K562 (cell line): ENCODE data around the gene PGAP3. TPM values are rescaled to one million over a fixed set of nuclear protein-coding genes. Genes with fewer than 3 reads are reported as not detected.
A peak's percentile ranks its signal among the peaks of the same experiment; 100 is the strongest.

Experiments
- ATAC-seq: fragments of 200-7000 bp; cut with Tn5 transposase; 3 replicates; pipeline ENCODE4 v1.9.1; 2020; ENCODE audit warnings: moderate library complexity
- BruUV-seq: library from RNA; stranded (reverse); fragments of 400-500 nt; replicated peaks from 2 replicates; lab custom pipeline; 2021; lab: Mats Ljungman, UMichigan
- CTCF ChIA-PET: fragments of 300-600 bp; formaldehyde crosslinking; extraction: SDS; loops from one replicate; lab custom pipeline; 2021; ENCODE audit warnings: low intra/inter-chr PET ratio; lab: Yijun Ruan, JAX
- POLR2A ChIA-PET: fragments of 300-600, 350-650 bp; sonication (Branson Sonifier 250); formaldehyde crosslinking; extraction: SDS; loops from one replicate; lab custom pipeline; 2021; ENCODE audit warnings: antibody characterized with exemption, inconsistent platforms; lab: Yijun Ruan, JAX
- DNase-seq, 4 experiments: peaks; one replicate each; pipeline versions ENCODE4 v3.0.0 to v3.0.0-alpha.2; 2011 to 2018; ENCODE audit warnings: low spot score in 3 of 4, mixed read lengths in 3 of 4; ENCODE audit errors: extremely low read depth in 1 of 4
- FAIRE-seq: peaks from 2 replicates; lab custom pipeline; 2011; peaks lifted over from hg19 to GRCh38; lab: Jason Lieb, UNC
- H2AFZ ChIP-seq: 2 replicates; pipeline ENCODE4 v1.6.0; 2011; ENCODE audit warnings: low read depth, low read length, control low read depth, inconsistent platforms
- H3K27ac ChIP-seq: fragments of 200-600 bp; 3 replicates; pipeline ENCODE4 v1.8.0; 2011; ENCODE audit warnings: low read depth, mild to moderate bottlenecking, control low read depth, inconsistent platforms, low read length, moderate library complexity, mixed read lengths; ENCODE audit errors: extremely low read depth
- H3K27me3 ChIP-seq, 2 experiments: fragments of 300-600 bp in 1 of 2; 2 replicates in 1 of 2; 3 replicates in 1 of 2; pipeline versions ENCODE4 v1.6.0 to v1.8.0; 2011; ENCODE audit warnings: inconsistent platforms in 2 of 2, low read length in 2 of 2, mild to moderate bottlenecking in 1 of 2, mixed read lengths in 1 of 2, moderate library complexity in 1 of 2; ENCODE audit not compliant: control insufficient read depth in 2 of 2, insufficient read depth in 2 of 2
- H3K36me3 ChIP-seq: fragments of 300-600 bp; 3 replicates; pipeline ENCODE4 v1.8.0; 2011; ENCODE audit warnings: mild to moderate bottlenecking, low read length, inconsistent platforms; ENCODE audit not compliant: control insufficient read depth, insufficient read depth
- H3K4me1 ChIP-seq, 2 experiments: fragments of 200-600 bp in 1 of 2; replicated peaks in 1 of 2; 2 replicates in 1 of 2; 3 replicates in 1 of 2; pipeline versions ENCODE4 v1.5.1 to v1.8.0; 2011; ENCODE audit warnings: inconsistent platforms in 2 of 2, low read length in 2 of 2, mild to moderate bottlenecking in 1 of 2, mixed read lengths in 1 of 2, moderate library complexity in 1 of 2; ENCODE audit not compliant: control insufficient read depth in 2 of 2, insufficient read depth in 2 of 2
- H3K4me2 ChIP-seq: 2 replicates; pipeline ENCODE4 v1.6.1; 2011; ENCODE audit warnings: low read length, control low read depth, inconsistent platforms, mixed read lengths; ENCODE audit not compliant: insufficient read depth
- H3K4me3 ChIP-seq: fragments of 200-600 bp; sonication (generic), shearing (Covaris generic); 2 replicates; pipeline ENCODE4 v1.5.1; 2016; ENCODE audit warnings: control low read depth, inconsistent platforms
- H3K79me2 ChIP-seq: fragments of 200-600 bp; 3 replicates; pipeline ENCODE4 v1.8.0; 2011; ENCODE audit warnings: low read length, inconsistent platforms; ENCODE audit not compliant: control insufficient read depth, insufficient read depth
- H3K9ac ChIP-seq, 2 experiments: 2 replicates each; pipeline versions ENCODE4 v1.6.0 to v1.6.1; 2011; ENCODE audit warnings: low read depth in 2 of 2, low read length in 2 of 2, control low read depth in 1 of 2, inconsistent platforms in 1 of 2, mild to moderate bottlenecking in 1 of 2, mixed read lengths in 1 of 2; ENCODE audit not compliant: insufficient read depth in 1 of 2
- H3K9me1 ChIP-seq: one replicate; pipeline ENCODE4 v1.6.0; 2011; ENCODE audit warnings: inconsistent platforms, mild to moderate bottlenecking, low read length, moderate library complexity; ENCODE audit not compliant: control insufficient read depth, insufficient read depth
- H3K9me3 ChIP-seq: replicated peaks from 2 replicates; pipeline ENCODE4 v1.5.1; 2011; ENCODE audit warnings: low read depth, low read length, inconsistent platforms; ENCODE audit not compliant: control insufficient read depth, insufficient read depth
- H4K20me1 ChIP-seq: replicated peaks from 2 replicates; pipeline ENCODE4 v1.6.1; 2011; ENCODE audit warnings: low read length, inconsistent platforms, mixed read lengths; ENCODE audit not compliant: control insufficient read depth, insufficient read depth
- C11orf30 ChIP-seq: fragments of 450-650 bp; IDR thresholded peaks from 2 replicates; pipeline ENCODE4 v1.6.1; 2016; ENCODE audit warnings: low read depth, mild to moderate bottlenecking
- CSDE1 ChIP-seq, 2 experiments: fragments of 450-650 bp; IDR thresholded peaks; 2 replicates each; pipeline ENCODE4 v1.6.1; 2016; ENCODE audit warnings: mild to moderate bottlenecking in 1 of 2
- CTCF ChIP-seq, 3 experiments: IDR thresholded peaks in 2 of 3; conservative IDR thresholded peaks in 1 of 3; 2 replicates each; pipeline ENCODE4 v1.5.1; 2011 to 2012; ENCODE audit warnings: low read length in 3 of 3, mild to moderate bottlenecking in 3 of 3, control low read depth in 2 of 3, improper control_type of control experiment in 1 of 3, inconsistent platforms in 1 of 3, low read depth in 1 of 3, mixed read lengths in 1 of 3, moderate library complexity in 1 of 3; ENCODE audit not compliant: insufficient read depth in 2 of 3
- DEAF1 ChIP-seq: fragments of 450-650 bp; formaldehyde crosslinking; IDR thresholded peaks from 2 replicates; pipeline ENCODE4 v1.4.0; 2020; ENCODE audit warnings: mild to moderate bottlenecking, moderate library complexity
- E2F5 ChIP-seq: sonication (generic); formaldehyde crosslinking; IDR thresholded peaks from 2 replicates; pipeline ENCODE4 v1.8.0; 2022; ENCODE audit warnings: mild to moderate bottlenecking, missing genetic modification reagents
- ETV1 ChIP-seq: fragments of 450-650 bp; conservative IDR thresholded peaks from 2 replicates; pipeline ENCODE4 v1.6.1; 2016; ENCODE audit warnings: missing genetic modification characterization, control low read depth, low read depth, missing compliant biosample characterization
- HBP1 ChIP-seq: fragments of 450-650 bp; formaldehyde crosslinking; IDR thresholded peaks from 2 replicates; pipeline ENCODE4 v1.4.0; 2022; ENCODE audit warnings: missing genetic modification characterization
- NEUROD1 ChIP-seq: fragments of 150-350 bp; IDR thresholded peaks from 2 replicates; pipeline ENCODE4 v1.6.1; 2014; ENCODE audit warnings: borderline replicate concordance, low read length, low read depth; ENCODE audit not compliant: partially characterized antibody
- SOX6 ChIP-seq: fragments of 450-650 bp; IDR thresholded peaks from 2 replicates; pipeline ENCODE4 v1.6.1; 2014; ENCODE audit warnings: mild to moderate bottlenecking
- U2AF1 ChIP-seq: fragments of 200-400 bp; formaldehyde crosslinking; optimal IDR thresholded peaks from 2 replicates; pipeline ENCODE3; 2017; ENCODE audit warnings: mild to moderate bottlenecking, low read depth, low read length, moderate library complexity
- ZBTB12 ChIP-seq: fragments of 250-450 bp; sonication (Bioruptor Pico); IDR thresholded peaks from 2 replicates; pipeline ENCODE4 v1.4.0; 2020
- ZKSCAN1 ChIP-seq: fragments of 150-350 bp; IDR thresholded peaks from 2 replicates; pipeline ENCODE4 v1.6.1; 2016; ENCODE audit warnings: low read depth, low read length
- ZNF277 ChIP-seq: fragments of 250-450 bp; sonication (Bioruptor Pico); IDR thresholded peaks from 2 replicates; pipeline ENCODE4 v1.8.0; 2022; ENCODE audit warnings: inconsistent platforms, mild to moderate bottlenecking, moderate library complexity, borderline replicate concordance
- ZNF75A ChIP-seq: fragments of 450-650 bp; formaldehyde crosslinking; IDR thresholded peaks from 2 replicates; pipeline ENCODE4 v1.4.0; 2020; ENCODE audit warnings: mild to moderate bottlenecking
- WGBS: fragments of 100-300 bp; shearing (Covaris generic); methylation state at CpG from one replicate; pipeline ENCODE4 v1.1.6; 2016; ENCODE audit warnings: low coverage, mixed read lengths; ENCODE audit not compliant: insufficient coverage; ENCODE audit errors: missing lambda C conversion rate; 5-methylcytosine and 5-hydroxymethylcytosine counted together
- in situ Hi-C: fragments of 300-500 bp; cut with MboI; formaldehyde crosslinking; loops from 4 replicates; pipeline ENCODE4 v1.15.0; 2018; ENCODE audit warnings: inconsistent platforms, mixed read lengths
- intact Hi-C: fragments of 100-400 bp; cut with micrococcal nuclease; formaldehyde crosslinking; loops from 2 replicates; pipeline ENCODE4 v1.14.2; 2022
- polyA plus RNA-seq, 8 experiments: library from polyadenylated mRNA; depleted of rRNA in 4 of 8; stranded (reverse) in 5 of 8; unstranded in 3 of 8; fragments of >200 nt; fragmentation: Nextera tagmentation in 2 of 8; fragmentation: Illumina TruSeq in 1 of 8; extraction: Ambion mirVana in 2 of 8; extraction: Trizol in 1 of 8; gene quantifications; 2 replicates each; pipeline versions ENCODE4 v1.2.1 to v1.2.3, GENCODE V29; 2011 to 2014; ENCODE audit warnings: inconsistent platforms in 1 of 8, missing spikeins in 1 of 8
- total RNA-seq, 7 experiments: library from RNA; depleted of rRNA in 6 of 7; stranded (reverse); fragments of >200 nt in 6 of 7; fragmentation: Illumina TruSeq in 2 of 7; extraction: Trizol in 2 of 7; gene quantifications; 2 replicates each; pipeline versions ENCODE4 v1.2.1 to v1.2.3, GENCODE V29; 2011 to 2021; ENCODE audit warnings: low replicate concordance in 1 of 7

Gene PGAP3
- total and polyA plus RNA-seq, 9 of the 15 experiments (the other 6 are each of a cell fraction or from before 2014, with no cell fraction given): 0.38 to 9.4 (median 4.5) TPM

- Histone ChIP-seq H3K36me3 (no peaks in the 10 kb centered on the region), H3K9me3 (no peaks in the 10 kb centered on the region), H3K9ac (peak overlapping the region; percentile 53 to 75; a peak in 3 of 4 replicates), H3K9me1 (no peaks in the 10 kb centered on the region), H4K20me1 (no peaks in the 10 kb centered on the region), H3K27me3 (no peaks in the 10 kb centered on the region), H3K4me2 (peak overlapping the region; percentile 95), H3K27ac (peak overlapping the region; percentile 78), H2AFZ (peak overlapping the region; percentile 87), H3K4me3 (peak overlapping the region; percentile 50), H3K79me2 (peaks cover 7% of the 10 kb centered on the region; the same call in 2 of the 3 replicates), H3K4me1 (peaks cover 7 to 12% of the 10 kb centered on the region in 2 experiments; a peak in 4 of 5 replicates)
- 0 out of 4 replicates have a peak, but pooled peaks of 1 of the 2 experiments have one; percentile 2 for TF ChIP-seq CSDE1 (IDR thresholded peaks at IDR 0.05)
- TF ChIP-seq SOX6: no peak
- TF ChIP-seq DEAF1 (CRISPR knock-in tag): no peak
- TF ChIP-seq C11orf30: no peak
- no peak for TF ChIP-seq ZKSCAN1
- TF ChIP-seq ZNF75A (CRISPR knock-in tag): no peak
- no peak for TF ChIP-seq ZNF277 (CRISPR knock-in tag)
- no peak for TF ChIP-seq ETV1 (tag)
- TF ChIP-seq CTCF (IDR thresholded peaks at IDR 0.05 in 2 of 3, conservative IDR thresholded peaks at IDR 0.05 in 1 of 3; ENCODE audit: insufficient read depth in 2 of 3, low read depth in 1 of 3, low read length in 3 of 3): peak in 1 of 3 experiments; percentile 24; a peak in 2 of 6 replicates
- no peak for TF ChIP-seq HBP1 (CRISPR knock-in tag)
- no peak for TF ChIP-seq E2F5
- no peak for TF ChIP-seq U2AF1
- no peak for TF ChIP-seq NEUROD1
- TF ChIP-seq ZBTB12: no peak
- no TSS peak for BruUV-seq
- 4% methylated on average over 3 of the region's 3 CpGs for WGBS
- POLR2A ChIA-PET: interaction anchor here (0.6 to 1.6 kb wide), 7 partner anchors 11 to 637 kb away, joined by 3 to 4 read pairs (median 3); partner anchors contain the start of gene PNMT
- no peak for DNase-seq
- CTCF ChIA-PET: no interaction called here
- intact Hi-C loops (loop anchor here (5.0 kb wide), 1 partner anchor 43 kb away; the partner anchor contains the start of gene MIEN1), in situ Hi-C loops (no loop called here)
- no peak for FAIRE-seq
- ATAC-seq: no peak
These were observed 1.1 kb upstream of the PGAP3 start for GRCh38 chr17:39688945-39689344.
